ENCODE results near the gene ENPP5. TPM values are rescaled to one million over a fixed set of nuclear protein-coding genes. Genes with fewer than 3 reads are reported as not detected.
A peak's percentile ranks its signal among the peaks of the same experiment; 100 is the strongest.
"Not testable (repeated sequence)": the region's sequence is repeated elsewhere in the genome, so short reads cannot be mapped to it uniquely, and the experiment has no call there.

Gene ENPP5
- total RNA-seq, 1 experiment from 2014 or later = 2.3 TPM

- TF ChIP-seq, protein P1, sequence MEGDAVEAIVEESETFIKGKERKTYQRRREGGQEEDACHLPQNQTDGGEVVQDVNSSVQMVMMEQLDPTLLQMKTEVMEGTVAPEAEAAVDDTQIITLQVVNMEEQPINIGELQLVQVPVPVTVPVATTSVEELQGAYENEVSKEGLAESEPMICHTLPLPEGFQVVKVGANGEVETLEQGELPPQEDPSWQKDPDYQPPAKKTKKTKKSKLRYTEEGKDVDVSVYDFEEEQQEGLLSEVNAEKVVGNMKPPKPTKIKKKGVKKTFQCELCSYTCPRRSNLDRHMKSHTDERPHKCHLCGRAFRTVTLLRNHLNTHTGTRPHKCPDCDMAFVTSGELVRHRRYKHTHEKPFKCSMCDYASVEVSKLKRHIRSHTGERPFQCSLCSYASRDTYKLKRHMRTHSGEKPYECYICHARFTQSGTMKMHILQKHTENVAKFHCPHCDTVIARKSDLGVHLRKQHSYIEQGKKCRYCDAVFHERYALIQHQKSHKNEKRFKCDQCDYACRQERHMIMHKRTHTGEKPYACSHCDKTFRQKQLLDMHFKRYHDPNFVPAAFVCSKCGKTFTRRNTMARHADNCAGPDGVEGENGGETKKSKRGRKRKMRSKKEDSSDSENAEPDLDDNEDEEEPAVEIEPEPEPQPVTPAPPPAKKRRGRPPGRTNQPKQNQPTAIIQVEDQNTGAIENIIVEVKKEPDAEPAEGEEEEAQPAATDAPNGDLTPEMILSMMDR (IDR thresholded peaks at IDR 0.05; ENCODE audit: insufficient read depth in 1 of 2, low read depth in 1 of 2, low read length in 1 of 2, severe bottlenecking in 1 of 2, unreplicated experiment in 1 of 2) = no peak
- H3K9me3 Mint-ChIP-seq (ENCODE audit: unreplicated experiment) = no peaks in the 10 kb centered on the region
- POLR2A ChIA-PET = no interaction called here
- H3K9me3 ChIP-seq = no peaks in the 10 kb centered on the region
- H3K4me3 ChIP-seq (ENCODE audit: low read depth, low read length) = no peak overlapping the region
- peaks cover 8% of the 10 kb centered on the region for H3K27me3 Mint-ChIP-seq (ENCODE audit: insufficient read depth, unreplicated experiment)
- no peak overlapping the region for H3K4me3 Mint-ChIP-seq (ENCODE audit: unreplicated experiment)
- no peaks in the 10 kb centered on the region for H3K36me3 Mint-ChIP-seq (ENCODE audit: insufficient read depth, unreplicated experiment)
- no peaks in the 10 kb centered on the region for H3K4me1 ChIP-seq
- H3K27me3 ChIP-seq (replicated peaks; ENCODE audit: control insufficient read depth, insufficient read depth, low read length) = no peaks in the 10 kb centered on the region
- intact Hi-C loops (cut with micrococcal nuclease; ENCODE audit: unreplicated experiment) = no loop called here
- no peaks in the 10 kb centered on the region for H3K4me1 Mint-ChIP-seq (ENCODE audit: low read depth, unreplicated experiment)
- CTCF ChIA-PET = interaction anchor here (0.5 kb wide), 1 partner anchor 208 kb away, joined by 3 read pairs; no protein-coding TSS in a partner anchor
- BruUV-seq (replicated peaks) = no TSS peak
- H3K27ac Mint-ChIP-seq (ENCODE audit: unreplicated experiment) = no peak overlapping the region
- no peak for DNase-seq
- H3K36me3 ChIP-seq (ENCODE audit: control insufficient read depth, insufficient read depth, low read length) = no peaks in the 10 kb centered on the region
These were observed 36.6 kb downstream of the ENPP5 start for GRCh38 chr6:46134216-46134615.

DNA sequence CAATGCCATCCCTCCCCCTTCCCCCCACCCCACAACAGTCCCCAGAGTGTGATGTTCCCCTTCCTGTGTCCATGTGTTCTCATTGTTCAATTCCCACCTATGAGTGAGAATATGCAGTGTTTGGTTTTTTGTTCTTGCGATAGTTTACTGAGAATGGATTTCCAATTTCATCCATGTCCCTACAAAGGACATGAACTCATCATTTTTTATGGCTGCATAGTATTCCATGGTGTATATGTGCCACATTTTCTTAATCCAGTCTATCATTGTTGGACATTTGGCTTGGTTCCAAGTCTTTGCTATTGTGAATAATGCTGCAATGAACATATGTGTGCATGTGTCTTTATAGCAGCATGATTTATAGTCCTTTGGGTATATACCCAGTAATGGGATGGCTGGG lies 39.5 kb downstream of the ENPP5 start:
- H3K27me3 ChIP-seq (replicated peaks; ENCODE audit: control insufficient read depth, insufficient read depth, low read length); H3K9me3 ChIP-seq; H3K9me3 Mint-ChIP-seq (ENCODE audit: unreplicated experiment); H3K4me3 ChIP-seq (ENCODE audit: low read depth, low read length); H3K36me3 ChIP-seq (ENCODE audit: control insufficient read depth, insufficient read depth, low read length); BruUV-seq (replicated peaks); POLR2A ChIA-PET; H3K27ac Mint-ChIP-seq (ENCODE audit: unreplicated experiment); CTCF ChIA-PET; H3K4me3 Mint-ChIP-seq (ENCODE audit: unreplicated experiment); H3K4me1 ChIP-seq; DNase-seq; intact Hi-C loops (cut with micrococcal nuclease; ENCODE audit: unreplicated experiment); H3K36me3 Mint-ChIP-seq (ENCODE audit: insufficient read depth, unreplicated experiment); H3K27me3 Mint-ChIP-seq (ENCODE audit: insufficient read depth, unreplicated experiment); H3K4me1 Mint-ChIP-seq (ENCODE audit: low read depth, unreplicated experiment): not testable (repeated sequence)

DNA sequence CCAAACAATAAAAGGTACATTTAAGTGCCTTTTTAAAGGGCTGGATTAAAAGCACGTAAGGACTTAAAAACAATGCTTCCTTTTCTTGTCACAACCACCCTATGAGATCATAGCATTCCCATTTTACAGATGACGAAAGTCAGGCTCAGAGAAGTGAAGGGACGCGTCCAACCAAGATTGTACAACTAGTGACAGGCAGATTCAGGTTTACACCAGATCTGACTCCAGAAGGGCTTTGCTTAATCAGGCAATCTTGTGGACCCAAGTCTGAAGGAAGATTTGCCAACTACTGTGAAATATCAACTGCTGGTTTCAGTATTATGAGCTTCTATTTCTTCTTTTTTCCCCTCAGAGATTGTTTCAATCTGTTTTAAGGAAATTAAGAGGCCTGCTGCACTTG lies 40.1 kb downstream of the ENPP5 start:
- peak overlapping the region; percentile 89 for H3K4me3 Mint-ChIP-seq (ENCODE audit: unreplicated experiment)
- intact Hi-C loops (cut with micrococcal nuclease; ENCODE audit: unreplicated experiment) = no loop called here
- ChIA-PET POLR2A (no interaction called here), CTCF (no interaction called here)
- no peaks in the 10 kb centered on the region for H3K4me1 Mint-ChIP-seq (ENCODE audit: low read depth, unreplicated experiment)
- no peaks in the 10 kb centered on the region for H3K9me3 Mint-ChIP-seq (ENCODE audit: unreplicated experiment)
- DNase-seq = no peak
- TSS peak; percentile 45 for BruUV-seq (replicated peaks)
- no peaks in the 10 kb centered on the region; the same call in 1 of the 2 replicates for H3K27me3 ChIP-seq (replicated peaks; ENCODE audit: control insufficient read depth, insufficient read depth, low read length)
- H3K27me3 Mint-ChIP-seq (ENCODE audit: insufficient read depth, unreplicated experiment) = peaks cover 4% of the 10 kb centered on the region
- H3K36me3 ChIP-seq (ENCODE audit: control insufficient read depth, insufficient read depth, low read length) = no peaks in the 10 kb centered on the region
- no peaks in the 10 kb centered on the region for H3K9me3 ChIP-seq
- TF ChIP-seq, protein P1 (IDR thresholded peaks at IDR 0.05; ENCODE audit: insufficient read depth in 1 of 2, low read depth in 1 of 2, low read length in 1 of 2, severe bottlenecking in 1 of 2, unreplicated experiment in 1 of 2) = no peak
- H3K4me1 ChIP-seq = no peaks in the 10 kb centered on the region
- H3K27ac Mint-ChIP-seq (ENCODE audit: unreplicated experiment) = no peak overlapping the region
- H3K36me3 Mint-ChIP-seq (ENCODE audit: insufficient read depth, unreplicated experiment) = no peaks in the 10 kb centered on the region
- H3K4me3 ChIP-seq (ENCODE audit: low read depth, low read length) = no peak overlapping the region

All from Caco-2 (cell line).